ENCODE data around the gene ZNF683.

DNA sequence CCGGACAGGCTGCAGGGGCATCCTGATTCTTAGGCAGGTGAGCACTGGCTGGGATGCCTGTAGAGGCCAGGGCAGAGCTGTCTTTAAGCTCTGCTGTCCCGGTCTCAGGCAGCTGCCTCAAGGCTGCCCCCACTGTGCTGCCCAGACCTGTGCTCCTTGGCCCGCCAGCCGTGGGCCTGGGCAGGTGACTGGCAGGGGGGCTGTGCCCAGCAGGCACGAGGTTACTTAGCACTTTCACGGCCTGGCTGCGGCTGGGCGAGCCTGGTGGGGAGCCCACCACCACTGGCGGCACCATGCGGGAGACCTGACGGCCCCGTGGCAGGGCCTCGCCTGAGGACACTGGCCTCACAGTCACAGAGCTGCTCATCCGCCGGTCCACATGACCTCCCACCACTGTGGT is 26.8 kb downstream of the ZNF683 start:
- TF ChIP-seq TCF12 (IDR thresholded peaks at IDR 0.05; ENCODE audit: low read depth) (no peak), YY1 (IDR thresholded peaks at IDR 0.05; ENCODE audit: low read depth) (no peak), ZBTB7A (IDR thresholded peaks at IDR 0.05; ENCODE audit: low read depth) (no peak), NFIC (IDR thresholded peaks at IDR 0.05) (no peak), RAD21 (IDR thresholded peaks at IDR 0.05; ENCODE audit: low read depth) (no peak), TEAD4 (IDR thresholded peaks at IDR 0.05) (no peak), EP300 (IDR thresholded peaks at IDR 0.05; ENCODE audit: borderline replicate concordance) (no peak)
- TF ChIP-seq, protein P1, sequence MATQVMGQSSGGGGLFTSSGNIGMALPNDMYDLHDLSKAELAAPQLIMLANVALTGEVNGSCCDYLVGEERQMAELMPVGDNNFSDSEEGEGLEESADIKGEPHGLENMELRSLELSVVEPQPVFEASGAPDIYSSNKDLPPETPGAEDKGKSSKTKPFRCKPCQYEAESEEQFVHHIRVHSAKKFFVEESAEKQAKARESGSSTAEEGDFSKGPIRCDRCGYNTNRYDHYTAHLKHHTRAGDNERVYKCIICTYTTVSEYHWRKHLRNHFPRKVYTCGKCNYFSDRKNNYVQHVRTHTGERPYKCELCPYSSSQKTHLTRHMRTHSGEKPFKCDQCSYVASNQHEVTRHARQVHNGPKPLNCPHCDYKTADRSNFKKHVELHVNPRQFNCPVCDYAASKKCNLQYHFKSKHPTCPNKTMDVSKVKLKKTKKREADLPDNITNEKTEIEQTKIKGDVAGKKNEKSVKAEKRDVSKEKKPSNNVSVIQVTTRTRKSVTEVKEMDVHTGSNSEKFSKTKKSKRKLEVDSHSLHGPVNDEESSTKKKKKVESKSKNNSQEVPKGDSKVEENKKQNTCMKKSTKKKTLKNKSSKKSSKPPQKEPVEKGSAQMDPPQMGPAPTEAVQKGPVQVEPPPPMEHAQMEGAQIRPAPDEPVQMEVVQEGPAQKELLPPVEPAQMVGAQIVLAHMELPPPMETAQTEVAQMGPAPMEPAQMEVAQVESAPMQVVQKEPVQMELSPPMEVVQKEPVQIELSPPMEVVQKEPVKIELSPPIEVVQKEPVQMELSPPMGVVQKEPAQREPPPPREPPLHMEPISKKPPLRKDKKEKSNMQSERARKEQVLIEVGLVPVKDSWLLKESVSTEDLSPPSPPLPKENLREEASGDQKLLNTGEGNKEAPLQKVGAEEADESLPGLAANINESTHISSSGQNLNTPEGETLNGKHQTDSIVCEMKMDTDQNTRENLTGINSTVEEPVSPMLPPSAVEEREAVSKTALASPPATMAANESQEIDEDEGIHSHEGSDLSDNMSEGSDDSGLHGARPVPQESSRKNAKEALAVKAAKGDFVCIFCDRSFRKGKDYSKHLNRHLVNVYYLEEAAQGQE (IDR thresholded peaks at IDR 0.05; ENCODE audit: low read depth): no peak

All from Ishikawa (cell line).